Common myeloid progenitor, CD34-positive (primary cell): Measurements from ENCODE around the gene PPFIA4.

Experiments
- CTCF ChIA-PET: fragments of 350-600 bp; sonication (Branson Sonifier 250); formaldehyde crosslinking; loops from one replicate; lab custom pipeline; 2021; ENCODE audit warnings: antibody characterized with exemption; lab: Charles Lee
- POLR2A ChIA-PET: fragments of 350-600 bp; sonication (Branson Sonifier 250); formaldehyde crosslinking; loops from one replicate; lab custom pipeline; 2021; ENCODE audit warnings: antibody characterized with exemption; lab: Charles Lee
- DNase-seq, 3 donors: peaks; one replicate each; pipeline versions ENCODE4 v3.0.0 to v3.0.0-alpha.2; 2013
- H3K27ac ChIP-seq, 2 experiments: 1 replicate in 1 of 2; 2 replicates in 1 of 2; pipeline ENCODE4 v1.7.0; 2013; ENCODE audit warnings: inconsistent platforms in 2 of 2, low read length in 2 of 2, mild to moderate bottlenecking in 2 of 2, low read depth in 1 of 2, moderate library complexity in 1 of 2; ENCODE audit not compliant: severe bottlenecking in 2 of 2, insufficient read depth in 1 of 2, poor library complexity in 1 of 2
- H3K27me3 ChIP-seq, 5 experiments: replicated peaks in 2 of 5; 1 replicate in 3 of 5; 2 replicates in 2 of 5; pipeline versions ENCODE4 v1.6.1 to v1.7.0; 2013; ENCODE audit warnings: low read length in 4 of 5, mild to moderate bottlenecking in 2 of 5, moderate library complexity in 2 of 5, inconsistent platforms in 1 of 5; ENCODE audit not compliant: insufficient read depth in 5 of 5, control insufficient read depth in 4 of 5
- H3K36me3 ChIP-seq, 4 experiments: 1 replicate in 2 of 4; 2 replicates in 2 of 4; pipeline versions ENCODE4 v1.6.1 to v1.7.0; 2013; ENCODE audit warnings: low read length in 3 of 4, control low read depth in 1 of 4, mild to moderate bottlenecking in 1 of 4; ENCODE audit not compliant: control insufficient read depth in 4 of 4, insufficient read depth in 4 of 4
- H3K4me1 ChIP-seq, 4 experiments: 1 replicate in 3 of 4; 2 replicates in 1 of 4; pipeline versions ENCODE4 v1.6.1 to v1.7.1; 2013; ENCODE audit warnings: low read length in 3 of 4, mild to moderate bottlenecking in 3 of 4, control low read depth in 1 of 4, inconsistent platforms in 1 of 4, moderate library complexity in 1 of 4; ENCODE audit not compliant: control insufficient read depth in 4 of 4, insufficient read depth in 4 of 4; ENCODE audit errors: control extremely low read depth in 1 of 4
- H3K4me3 ChIP-seq, 7 experiments: 1 replicate in 4 of 7; 2 replicates in 3 of 7; pipeline versions ENCODE4 v1.5.1 to v1.7.0; 2013; ENCODE audit warnings: mild to moderate bottlenecking in 7 of 7, low read length in 6 of 7, moderate library complexity in 6 of 7, inconsistent platforms in 2 of 7, low read depth in 2 of 7, control low read depth in 1 of 7; ENCODE audit not compliant: insufficient read depth in 4 of 7, control insufficient read depth in 1 of 7; ENCODE audit errors: extremely low read depth in 1 of 7
- H3K9me3 ChIP-seq, 5 experiments: 1 replicate in 4 of 5; 2 replicates in 1 of 5; pipeline versions ENCODE4 v1.6.1 to v1.7.1; 2013; ENCODE audit warnings: low read length in 4 of 5, mild to moderate bottlenecking in 2 of 5, inconsistent platforms in 1 of 5, low read depth in 1 of 5, moderate library complexity in 1 of 5; ENCODE audit not compliant: control insufficient read depth in 4 of 5, insufficient read depth in 2 of 5; ENCODE audit errors: control extremely low read depth in 1 of 5
- WGBS: methylation state at CpG from one replicate; pipeline ENCODE4 v1.1.5; 2013; ENCODE audit not compliant: insufficient coverage; 5-methylcytosine and 5-hydroxymethylcytosine counted together

Gene PPFIA4

DNA sequence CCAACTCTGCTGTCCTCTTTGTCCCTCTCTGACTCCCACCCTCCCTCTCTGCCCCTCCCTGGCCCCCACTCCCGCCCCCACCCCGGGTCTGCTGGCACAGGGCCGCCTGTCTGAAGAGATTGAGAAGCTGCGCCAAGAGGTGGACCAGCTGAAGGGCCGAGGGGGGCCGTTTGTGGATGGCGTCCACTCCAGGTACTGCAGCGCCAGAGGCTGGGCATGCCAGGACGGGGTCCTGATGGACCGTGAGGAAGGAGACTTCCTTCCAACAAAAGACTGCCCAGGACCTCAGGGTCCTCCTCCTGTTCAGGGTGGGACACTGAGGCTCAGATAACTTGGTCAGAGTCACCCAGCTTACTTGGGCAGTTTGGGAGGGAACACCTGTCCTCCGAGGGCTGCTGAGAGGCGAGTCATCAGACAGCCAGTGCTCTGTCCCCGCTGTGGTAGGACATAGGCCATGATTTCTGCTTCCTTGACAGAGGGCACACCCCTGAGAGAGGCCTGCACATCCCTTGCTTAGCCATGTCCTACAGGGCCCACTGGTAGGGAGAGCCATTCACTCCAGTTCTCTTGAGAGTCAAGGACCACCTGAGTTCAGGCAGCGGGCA, 23.4 kb downstream of the PPFIA4 start:
- over 99% methylated on average over 11 of the region's 14 CpGs for WGBS
- Histone ChIP-seq H3K36me3 (no peaks in the 10 kb centered on the region), H3K4me3 (no peak overlapping the region), H3K9me3 (no peaks in the 10 kb centered on the region), H3K27me3 (peaks cover 0 to 8% (median 0%) of the 10 kb centered on the region in 5 experiments), H3K4me1 (peaks cover 0 to 7% (median 2%) of the 10 kb centered on the region in 4 experiments), H3K27ac (no peak overlapping the region)
- ChIA-PET POLR2A (interaction anchor here (0.7 kb wide), 1 partner anchor 41 kb away, joined by 3 read pairs; no protein-coding TSS in a partner anchor), CTCF (interaction anchor here (1.6 to 2.0 kb wide), 2 partner anchors 10 to 78 kb away, joined by 5 to 9 read pairs; partner anchors contain the start of gene ADORA1)
- no peak for DNase-seq

DNA sequence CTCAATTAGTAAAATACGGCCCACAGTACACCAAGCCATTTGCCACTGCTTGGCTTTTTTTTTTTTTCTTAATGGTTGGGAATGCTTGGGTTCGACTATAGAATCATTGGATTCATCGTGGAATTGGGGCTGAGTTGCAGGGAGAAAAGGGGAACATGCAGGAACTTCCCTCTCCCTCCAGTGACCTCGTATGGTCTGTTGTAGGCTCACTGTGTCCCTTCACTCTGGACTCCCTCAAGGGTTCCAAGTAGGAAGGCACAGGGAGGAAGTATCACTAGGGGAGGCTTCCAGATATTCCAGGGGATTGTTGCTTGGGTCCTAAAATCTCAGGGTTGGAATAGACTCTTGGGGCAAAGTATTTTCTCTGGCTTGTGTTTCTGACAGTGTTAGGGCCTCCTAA, 24.5 kb downstream of the PPFIA4 start:
- no CpG with 5 or more reads among the region's 4 CpGs for WGBS
- peaks cover 0 to 8% (median 0%) of the 10 kb centered on the region in 5 experiments for H3K27me3 ChIP-seq
- no peak overlapping the region for H3K27ac ChIP-seq
- no peaks in the 10 kb centered on the region for H3K9me3 ChIP-seq
- ChIA-PET POLR2A (no interaction called here), CTCF (interaction anchor here (0.6 to 9.2 kb wide), 4 partner anchors 9 to 165 kb away, joined by 3 to 88 read pairs (median 3); no protein-coding TSS in a partner anchor)
- H3K4me3 ChIP-seq: no peak overlapping the region
- DNase-seq: no peak
- peaks cover 0 to 7% (median 2%) of the 10 kb centered on the region in 4 experiments for H3K4me1 ChIP-seq
- H3K36me3 ChIP-seq: no peaks in the 10 kb centered on the region

DNA sequence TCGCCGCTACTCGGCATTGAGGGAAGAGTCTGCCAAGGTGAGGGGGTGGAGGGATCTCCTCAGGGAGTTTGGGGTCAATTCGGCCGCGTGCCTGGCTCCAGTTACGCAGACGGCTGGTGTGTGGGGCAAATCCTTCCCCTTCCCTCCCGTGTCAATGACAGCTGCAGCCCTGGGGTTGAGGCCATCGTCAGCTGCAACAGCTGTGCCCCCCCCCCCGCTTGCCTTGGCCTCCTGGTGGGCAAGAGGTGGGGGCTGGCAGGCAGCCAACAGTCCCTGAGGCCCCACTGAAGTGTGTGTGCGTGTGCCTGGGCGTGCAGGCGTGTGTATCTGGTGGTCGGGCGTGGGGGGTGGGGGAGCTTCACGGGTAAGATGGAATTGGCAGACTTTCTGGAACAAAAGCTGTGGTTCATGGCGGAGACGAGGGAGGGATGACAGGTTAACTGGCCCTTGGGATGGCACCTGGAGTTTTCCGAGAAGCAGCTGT, 25.6 kb downstream of the PPFIA4 start:
- peak in 2 of 3 donors; percentile 51 to 59 for DNase-seq
- POLR2A ChIA-PET: no interaction called here
- CTCF ChIA-PET: interaction anchor here (0.6 to 9.2 kb wide), 8 partner anchors 10 to 1638 kb away, joined by 3 to 88 read pairs (median 4); no protein-coding TSS in a partner anchor
- WGBS: 46% methylated on average over 14 of the region's 20 CpGs
- no peak overlapping the region for H3K27ac ChIP-seq
- no peaks in the 10 kb centered on the region for H3K36me3 ChIP-seq
- peaks cover 0 to 8% (median 0%) of the 10 kb centered on the region in 5 experiments for H3K27me3 ChIP-seq
- no peak overlapping the region for H3K4me3 ChIP-seq
- no peaks in the 10 kb centered on the region for H3K9me3 ChIP-seq
- peaks cover 0 to 7% (median 2%) of the 10 kb centered on the region in 4 experiments for H3K4me1 ChIP-seq

DNA sequence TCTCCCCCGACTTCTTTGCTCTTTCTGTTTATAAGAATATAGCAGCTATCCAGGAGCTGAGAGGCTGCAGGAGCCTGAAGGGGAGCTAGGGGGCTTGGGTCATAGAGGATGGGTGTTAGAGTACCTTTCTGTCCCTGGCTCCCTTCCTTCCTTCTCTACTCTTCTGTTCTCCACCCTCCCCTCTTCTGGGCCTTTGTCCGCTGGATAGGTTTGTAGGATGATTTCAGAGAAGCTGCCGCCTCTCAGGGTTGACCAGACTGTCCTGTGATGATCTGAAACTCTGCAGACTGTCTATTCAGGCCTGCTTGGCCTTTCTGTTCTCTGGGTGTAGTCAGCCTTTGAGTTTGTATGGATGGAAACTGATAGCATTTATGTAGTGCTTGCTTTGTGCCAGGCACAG, 26.3 kb downstream of the PPFIA4 start:
- no peak for DNase-seq
- no peaks in the 10 kb centered on the region for H3K36me3 ChIP-seq
- peaks cover 0 to 8% (median 0%) of the 10 kb centered on the region in 5 experiments for H3K27me3 ChIP-seq

DNA sequence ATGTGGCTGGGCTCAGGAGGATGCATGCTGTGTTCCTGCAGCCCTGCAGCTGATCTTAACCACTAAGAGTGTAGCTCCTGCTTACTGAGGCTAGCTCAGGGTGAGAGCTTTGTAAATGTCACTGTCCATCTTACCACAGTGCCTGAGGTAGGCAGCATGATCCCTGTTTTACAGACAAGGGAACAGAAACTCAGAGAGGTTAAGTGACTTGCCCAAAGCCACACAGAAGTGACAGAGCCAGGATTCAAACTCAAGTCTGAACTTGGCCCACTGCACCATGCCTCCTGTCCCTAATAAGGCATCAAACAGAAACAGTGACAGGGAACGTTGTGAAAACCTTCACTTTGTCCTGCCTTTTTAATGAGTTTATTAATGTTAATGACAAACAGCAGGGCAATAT, 27.9 kb downstream of the PPFIA4 start:
- no peaks in the 10 kb centered on the region for H3K36me3 ChIP-seq
- peaks cover 0 to 8% (median 0%) of the 10 kb centered on the region in 5 experiments for H3K27me3 ChIP-seq
- no peak overlapping the region for H3K4me3 ChIP-seq
- no peaks in the 10 kb centered on the region for H3K9me3 ChIP-seq
- DNase-seq: no peak
- POLR2A ChIA-PET: no interaction called here
- H3K27ac ChIP-seq: no peak overlapping the region
- H3K4me1 ChIP-seq: peaks cover 0 to 20% (median 17%) of the 10 kb centered on the region in 4 experiments
- WGBS: 100% methylated on average over 1 of the region's 1 CpG
- CTCF ChIA-PET: interaction anchor here (2.1 to 9.2 kb wide), 3 partner anchors 12 to 14 kb away, joined by 8 to 88 read pairs (median 8); no protein-coding TSS in a partner anchor

More for the DNA sequence above, 26.3 kb downstream of the PPFIA4 start:
- Histone ChIP-seq H3K9me3 (no peaks in the 10 kb centered on the region), H3K4me1 (peaks cover 0 to 7% (median 3%) of the 10 kb centered on the region in 4 experiments), H3K27ac (no peak overlapping the region), H3K4me3 (no peak overlapping the region)
- no CpG with 5 or more reads among the region's 3 CpGs for WGBS
- POLR2A ChIA-PET: no interaction called here
- CTCF ChIA-PET: interaction anchor here (0.6 to 9.2 kb wide), 5 partner anchors 10 to 217 kb away, joined by 3 to 88 read pairs (median 4); no protein-coding TSS in a partner anchor

DNA sequence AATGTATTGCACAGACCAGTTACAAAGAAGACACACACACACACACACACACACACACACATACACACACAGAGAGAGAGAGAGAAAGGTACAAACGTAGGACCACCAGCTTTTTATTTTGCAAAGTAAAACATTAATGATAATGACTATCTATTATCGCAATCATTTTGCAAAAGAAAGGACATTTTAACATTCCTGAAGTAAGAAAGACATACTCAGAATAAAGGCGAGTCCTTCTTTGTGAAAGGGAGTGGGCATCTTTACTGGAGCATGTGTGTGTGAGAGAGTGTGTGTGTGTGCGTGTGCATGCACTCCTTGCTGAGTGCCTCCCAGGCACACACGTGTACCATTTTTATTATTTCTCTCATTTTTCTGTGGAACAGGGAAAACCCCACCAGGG, 28.4 kb downstream of the PPFIA4 start:
- H3K27ac ChIP-seq: no peak overlapping the region
- H3K36me3 ChIP-seq: no peaks in the 10 kb centered on the region
- H3K4me3 ChIP-seq: no peak overlapping the region
- ChIA-PET POLR2A (no interaction called here), CTCF (interaction anchor here (1.0 to 9.2 kb wide), 4 partner anchors 11 to 170 kb away, joined by 5 to 88 read pairs (median 8); no protein-coding TSS in a partner anchor)
- WGBS: 100% methylated on average over 1 of the region's 5 CpGs
- no peak for DNase-seq
- H3K4me1 ChIP-seq: peaks cover 0 to 24% (median 19%) of the 10 kb centered on the region in 4 experiments
- H3K9me3 ChIP-seq: no peaks in the 10 kb centered on the region
- H3K27me3 ChIP-seq: peaks cover 0 to 8% (median 0%) of the 10 kb centered on the region in 5 experiments
